Fibroblast of lung (primary cell): ENCODE data around the gene L3HYPDH. TPM values are rescaled to one million over a fixed set of nuclear protein-coding genes. Genes with fewer than 3 reads are reported as not detected.

Experiments
- DNase-seq, 2 donors: peaks; one replicate each; pipeline versions ENCODE4 v3.0.0 to v3.0.0-alpha.2; 2010; ENCODE audit warnings: low read depth in 2 of 2
- H2AFZ ChIP-seq: 2 replicates; pipeline ENCODE4 v1.5.1; 2012; ENCODE audit warnings: low read length, control low read depth, inconsistent platforms
- H3K27ac ChIP-seq: 2 replicates; pipeline ENCODE4 v1.5.1; 2011; ENCODE audit warnings: low read length, control low read depth; ENCODE audit not compliant: insufficient read depth
- H3K27me3 ChIP-seq: 2 replicates; pipeline ENCODE4 v1.5.1; 2011; ENCODE audit warnings: mild to moderate bottlenecking, low read length; ENCODE audit not compliant: control insufficient read depth, insufficient read depth
- H3K36me3 ChIP-seq: 2 replicates; pipeline ENCODE4 v1.5.1; 2011; ENCODE audit warnings: low read length; ENCODE audit not compliant: control insufficient read depth, insufficient read depth
- H3K4me1 ChIP-seq: 2 replicates; pipeline ENCODE4 v1.5.1; 2011; ENCODE audit warnings: low read length; ENCODE audit not compliant: control insufficient read depth, insufficient read depth; ENCODE audit errors: extremely low read depth
- H3K4me2 ChIP-seq: 2 replicates; pipeline ENCODE4 v1.5.1; 2011; ENCODE audit warnings: low read length, control low read depth; ENCODE audit not compliant: insufficient read depth; ENCODE audit errors: extremely low read depth
- H3K4me3 ChIP-seq, 4 experiments: fragments of 200-600 bp in 1 of 4; sonication (generic) in 1 of 4; replicated peaks in 1 of 4; 2 replicates each; pipeline ENCODE4 v1.5.1; 2011 to 2016; ENCODE audit warnings: low read length in 4 of 4, low read depth in 3 of 4, mild to moderate bottlenecking in 3 of 4, control low read depth in 2 of 4, inconsistent platforms in 1 of 4, mixed read lengths in 1 of 4; ENCODE audit not compliant: insufficient read depth in 1 of 4; ENCODE audit errors: control extremely low read depth in 1 of 4
- H3K79me2 ChIP-seq: 2 replicates; pipeline ENCODE4 v1.5.1; 2012; ENCODE audit warnings: mild to moderate bottlenecking, low read length, inconsistent platforms; ENCODE audit not compliant: control insufficient read depth, insufficient read depth
- H3K9ac ChIP-seq: 2 replicates; pipeline ENCODE4 v1.5.1; 2011; ENCODE audit warnings: mild to moderate bottlenecking, low read length, control low read depth; ENCODE audit not compliant: insufficient read depth
- H3K9me3 ChIP-seq: 2 replicates; pipeline ENCODE4 v1.5.1; 2012; ENCODE audit warnings: low read depth, low read length; ENCODE audit not compliant: control insufficient read depth, insufficient read depth
- H4K20me1 ChIP-seq: 2 replicates; pipeline ENCODE4 v1.5.1; 2011; ENCODE audit warnings: low read length; ENCODE audit not compliant: control insufficient read depth, insufficient read depth; ENCODE audit errors: extremely low read depth
- EZH2 ChIP-seq: IDR thresholded peaks from 2 replicates; pipeline ENCODE4 v1.5.1; 2012; ENCODE audit warnings: low read length, control low read depth, mild to moderate bottlenecking; ENCODE audit errors: missing control alignments
- polyA plus RNA-seq, 2 donors: library from polyadenylated mRNA; depleted of rRNA in 1 of 2; stranded (reverse) in 1 of 2; unstranded in 1 of 2; fragments of >200 nt; gene quantifications; 2 replicates each; pipeline ENCODE4 v1.2.1, GENCODE V29; 2011 to 2012; ENCODE audit warnings: missing spikeins in 1 of 2
- total RNA-seq: library from RNA; depleted of rRNA; stranded (reverse); fragments of >200 nt; gene quantifications from 2 replicates; pipeline ENCODE4 v1.2.1, GENCODE V29; 2014
- TF ChIP-seq, protein P1 (sequence below), 2 donors: IDR thresholded peaks in 1 of 2; conservative IDR thresholded peaks in 1 of 2; 1 replicate in 1 of 2; 2 replicates in 1 of 2; pipeline ENCODE4 v1.5.1; 2011 to 2012; ENCODE audit warnings: low read length in 2 of 2, control low read depth in 1 of 2, inconsistent platforms in 1 of 2, low read depth in 1 of 2, mild to moderate bottlenecking in 1 of 2

L3HYPDH gene
- total and polyA plus RNA-seq, 2 donors (not counting 1 experiment from before 2014, with no cell fraction given) = 28.7 to 50.4 TPM

DNA sequence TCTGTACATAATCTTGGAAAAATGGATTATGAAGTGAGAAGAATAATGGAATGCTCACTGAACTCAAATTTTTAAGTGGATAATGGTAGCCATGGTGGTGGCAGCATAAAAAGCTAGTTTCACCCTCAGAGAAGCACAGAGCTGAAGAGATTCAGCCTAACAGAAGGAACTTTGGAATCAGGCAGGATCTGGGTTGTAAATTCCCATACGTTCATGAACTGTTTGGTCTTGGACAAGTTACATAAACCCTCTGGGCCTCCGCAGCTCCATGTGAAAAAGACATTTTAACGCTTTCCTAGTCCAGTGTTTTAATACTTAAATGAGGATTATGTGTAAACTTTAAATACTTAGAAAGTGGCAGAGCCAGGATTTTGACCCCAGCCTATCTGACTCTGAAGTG is 26.8 kb upstream of the L3HYPDH start:
- no peak for DNase-seq
- Histone ChIP-seq H3K4me1 (no peaks in the 10 kb centered on the region), H3K79me2 (no peaks in the 10 kb centered on the region), H4K20me1 (no peaks in the 10 kb centered on the region), H3K36me3 (no peaks in the 10 kb centered on the region), H3K4me3 (no peak overlapping the region), H3K9me3 (no peaks in the 10 kb centered on the region), H3K9ac (no peak overlapping the region), H3K4me2 (no peak overlapping the region), H2AFZ (no peak overlapping the region), H3K27me3 (no peaks in the 10 kb centered on the region), H3K27ac (no peak overlapping the region)
- TF ChIP-seq, protein P1, sequence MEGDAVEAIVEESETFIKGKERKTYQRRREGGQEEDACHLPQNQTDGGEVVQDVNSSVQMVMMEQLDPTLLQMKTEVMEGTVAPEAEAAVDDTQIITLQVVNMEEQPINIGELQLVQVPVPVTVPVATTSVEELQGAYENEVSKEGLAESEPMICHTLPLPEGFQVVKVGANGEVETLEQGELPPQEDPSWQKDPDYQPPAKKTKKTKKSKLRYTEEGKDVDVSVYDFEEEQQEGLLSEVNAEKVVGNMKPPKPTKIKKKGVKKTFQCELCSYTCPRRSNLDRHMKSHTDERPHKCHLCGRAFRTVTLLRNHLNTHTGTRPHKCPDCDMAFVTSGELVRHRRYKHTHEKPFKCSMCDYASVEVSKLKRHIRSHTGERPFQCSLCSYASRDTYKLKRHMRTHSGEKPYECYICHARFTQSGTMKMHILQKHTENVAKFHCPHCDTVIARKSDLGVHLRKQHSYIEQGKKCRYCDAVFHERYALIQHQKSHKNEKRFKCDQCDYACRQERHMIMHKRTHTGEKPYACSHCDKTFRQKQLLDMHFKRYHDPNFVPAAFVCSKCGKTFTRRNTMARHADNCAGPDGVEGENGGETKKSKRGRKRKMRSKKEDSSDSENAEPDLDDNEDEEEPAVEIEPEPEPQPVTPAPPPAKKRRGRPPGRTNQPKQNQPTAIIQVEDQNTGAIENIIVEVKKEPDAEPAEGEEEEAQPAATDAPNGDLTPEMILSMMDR (conservative IDR thresholded peaks at IDR 0.05 in 1 of 2, IDR thresholded peaks at IDR 0.05 in 1 of 2; ENCODE audit: low read depth in 1 of 2, low read length in 2 of 2) = no peak
- TF ChIP-seq EZH2 = no peak

DNA sequence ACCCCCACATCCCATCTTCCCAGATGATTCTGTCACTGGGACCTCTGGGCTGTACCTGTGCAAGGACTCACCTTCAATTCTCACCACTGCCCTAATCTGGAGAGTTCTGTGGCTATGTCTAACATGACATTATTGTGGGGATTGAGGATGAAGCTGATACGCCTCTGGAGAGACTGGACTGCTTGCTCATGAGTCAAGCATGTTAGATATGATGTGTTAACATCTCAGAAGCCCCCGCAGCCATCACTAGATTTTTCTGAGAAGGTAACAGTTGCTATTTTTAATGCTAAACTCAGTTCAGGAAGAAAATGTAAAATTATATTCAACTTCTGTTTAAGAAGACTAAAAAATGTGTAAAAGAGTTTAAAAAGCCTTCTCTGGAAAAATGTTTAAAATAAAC is 25.8 kb upstream of the L3HYPDH start:
- TF ChIP-seq, protein P1 (conservative IDR thresholded peaks at IDR 0.05 in 1 of 2, IDR thresholded peaks at IDR 0.05 in 1 of 2; ENCODE audit: low read depth in 1 of 2, low read length in 2 of 2) = no peak
- TF ChIP-seq EZH2 = no peak
- H3K4me2 ChIP-seq = no peak overlapping the region
- H3K4me3 ChIP-seq = no peak overlapping the region
- H3K9me3 ChIP-seq = no peaks in the 10 kb centered on the region
- no peak overlapping the region for H3K27ac ChIP-seq
- DNase-seq = peak in 1 of 2 donors; percentile 26
- no peaks in the 10 kb centered on the region for H3K36me3 ChIP-seq
- no peak overlapping the region for H3K9ac ChIP-seq
- H3K27me3 ChIP-seq = no peaks in the 10 kb centered on the region
- no peaks in the 10 kb centered on the region for H3K4me1 ChIP-seq
- H3K79me2 ChIP-seq = no peaks in the 10 kb centered on the region
- no peaks in the 10 kb centered on the region for H4K20me1 ChIP-seq
- H2AFZ ChIP-seq = no peak overlapping the region

DNA sequence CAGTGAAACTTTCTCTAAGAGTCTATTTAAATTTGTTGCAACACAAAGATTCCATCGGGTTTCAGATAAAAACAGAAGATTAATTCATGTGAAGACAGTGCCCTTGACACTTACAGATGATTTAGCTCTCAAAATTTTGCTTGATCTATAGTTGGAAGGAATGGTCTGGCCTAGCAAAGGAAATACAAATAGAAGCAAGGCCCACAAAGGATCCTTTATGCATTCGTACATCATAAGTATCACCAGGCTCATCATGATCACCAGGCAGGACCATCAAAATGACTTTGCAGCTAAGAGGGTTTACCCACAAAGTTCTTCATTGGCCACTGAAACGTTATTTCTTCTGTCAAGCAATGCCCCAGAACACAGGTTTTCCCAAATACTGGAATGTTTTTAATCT is 24.9 kb upstream of the L3HYPDH start:
- DNase-seq = no peak
- Histone ChIP-seq H3K27ac (no peak overlapping the region), H3K9ac (no peak overlapping the region), H3K27me3 (no peaks in the 10 kb centered on the region), H4K20me1 (no peaks in the 10 kb centered on the region), H3K4me1 (no peaks in the 10 kb centered on the region), H3K36me3 (no peaks in the 10 kb centered on the region), H2AFZ (no peak overlapping the region), H3K79me2 (no peaks in the 10 kb centered on the region), H3K4me2 (no peak overlapping the region), H3K4me3 (no peak overlapping the region), H3K9me3 (no peaks in the 10 kb centered on the region)
- TF ChIP-seq, protein P1 (conservative IDR thresholded peaks at IDR 0.05 in 1 of 2, IDR thresholded peaks at IDR 0.05 in 1 of 2; ENCODE audit: low read depth in 1 of 2, low read length in 2 of 2) = no peak
- no peak for TF ChIP-seq EZH2
